Stimulated activated effector memory CD8-positive, alpha-beta T cell treated with anti-CD3 and anti-CD28 coated beads, Interleukin-12 subunit alpha, Interleukin-12 subunit beta, amount 100 ng/mL, for 72 hours (primary cell): ENCODE measurements around the gene TMEM132A.

ENCODE experiments used
- ATAC-seq: fragments of 150-1000 bp; cut with Tn5 transposase; 2 replicates; pipeline ENCODE4 v1.10.0; 2021
- DNase-seq, 2 donors: peaks; one replicate each; pipeline ENCODE4 v3.0.0; 2021 to 2022; ENCODE audit warnings: low spot score in 2 of 2
- H3K27ac Mint-ChIP-seq: one replicate; pipeline ENCODE4 v1.8.0; 2022; ENCODE audit warnings: mild to moderate bottlenecking, mixed read lengths
- H3K36me3 Mint-ChIP-seq: one replicate; pipeline ENCODE4 v1.8.0; 2022; ENCODE audit warnings: mild to moderate bottlenecking, mixed read lengths
- H3K4me1 Mint-ChIP-seq: one replicate; pipeline ENCODE4 v1.8.0; 2022; ENCODE audit warnings: mixed read lengths
- H3K4me3 Mint-ChIP-seq: one replicate; pipeline ENCODE4 v1.8.0; 2022; ENCODE audit warnings: mild to moderate bottlenecking, mixed read lengths
- H3K9me3 Mint-ChIP-seq: one replicate; pipeline ENCODE4 v1.8.0; 2022; ENCODE audit warnings: mixed read lengths

Gene TMEM132A

DNA sequence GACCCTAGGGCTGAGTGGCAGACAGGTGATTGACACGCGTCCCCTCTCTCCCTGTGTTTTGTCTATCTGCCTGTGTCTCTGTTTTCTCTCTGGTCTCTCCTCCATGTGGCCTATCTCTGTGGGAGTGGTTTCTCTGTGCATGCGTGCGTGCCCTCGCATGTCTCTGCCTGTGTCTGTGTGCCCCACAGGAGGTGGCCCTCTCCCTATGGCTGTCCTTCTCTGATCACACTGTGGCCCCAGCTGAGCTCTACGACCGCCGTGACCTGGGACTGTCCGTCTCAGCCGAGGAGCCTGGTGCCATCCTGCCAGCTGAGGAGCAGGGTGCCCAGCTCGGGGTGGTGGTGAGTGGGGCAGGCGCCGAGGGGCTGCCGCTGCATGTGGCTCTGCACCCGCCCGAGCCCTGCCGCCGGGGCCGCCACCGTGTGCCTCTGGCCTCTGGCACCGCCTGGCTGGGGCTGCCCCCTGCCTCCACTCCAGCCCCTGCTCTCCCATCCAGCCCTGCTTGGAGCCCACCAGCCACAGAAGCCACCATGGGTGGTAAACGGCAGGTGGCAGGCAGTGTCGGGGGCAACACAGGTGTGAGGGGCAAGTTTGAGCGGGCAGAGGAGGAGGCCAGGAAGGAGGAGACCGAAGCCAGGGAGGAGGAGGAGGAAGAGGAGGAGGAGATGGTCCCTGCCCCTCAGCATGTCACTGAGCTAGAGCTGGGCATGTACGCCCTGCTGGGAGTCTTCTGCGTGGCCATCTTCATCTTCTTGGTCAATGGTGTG lies 11.6 kb downstream of the TMEM132A start:
- Mint-ChIP-seq H3K36me3 (no peaks in the 10 kb centered on the region), H3K9me3 (no peaks in the 10 kb centered on the region), H3K4me1 (no peaks in the 10 kb centered on the region), H3K4me3 (no peak overlapping the region), H3K27ac (no peak overlapping the region)
- no peak for DNase-seq
- peak; percentile 4 for ATAC-seq

- no peak overlapping the region for H3K4me3 Mint-ChIP-seq
- H3K36me3 Mint-ChIP-seq = no peaks in the 10 kb centered on the region
- H3K4me1 Mint-ChIP-seq = no peaks in the 10 kb centered on the region
- H3K9me3 Mint-ChIP-seq = no peaks in the 10 kb centered on the region
- DNase-seq (no peak), ATAC-seq (no peak)
- no peak overlapping the region for H3K27ac Mint-ChIP-seq
These were observed 12.3 kb downstream of the TMEM132A start for GRCh38 chr11:60936467-60937143.

DNA sequence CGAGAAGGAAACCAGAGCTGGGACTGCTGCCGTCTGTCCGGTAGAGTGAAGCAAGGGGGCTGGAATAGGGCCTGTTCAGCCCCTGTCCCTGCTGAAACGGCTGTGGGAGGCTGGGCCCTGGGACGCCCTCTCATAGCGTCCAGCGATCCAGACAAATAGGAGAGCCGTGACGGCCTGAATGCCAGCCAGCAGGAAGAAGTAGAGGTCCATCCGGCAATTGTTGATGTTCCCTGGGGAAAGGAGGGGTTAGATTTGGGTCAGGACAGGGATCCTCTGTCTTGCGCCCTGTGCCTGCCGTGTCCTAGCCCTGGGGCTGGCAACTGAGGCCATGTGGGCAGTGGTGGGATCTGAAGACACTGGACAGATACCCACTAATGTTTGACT lies 12.9 kb downstream of the TMEM132A start:
- DNase-seq (no peak), ATAC-seq (no peak)
- Mint-ChIP-seq H3K4me1 (no peaks in the 10 kb centered on the region), H3K9me3 (no peaks in the 10 kb centered on the region), H3K4me3 (no peak overlapping the region), H3K27ac (no peak overlapping the region), H3K36me3 (no peaks in the 10 kb centered on the region)

- Mint-ChIP-seq H3K9me3 (no peaks in the 10 kb centered on the region), H3K4me3 (no peak overlapping the region), H3K27ac (no peak overlapping the region), H3K4me1 (no peaks in the 10 kb centered on the region), H3K36me3 (no peaks in the 10 kb centered on the region)
- DNase-seq = no peak
- no peak for ATAC-seq
These were observed 13.6 kb downstream of the TMEM132A start for GRCh38 chr11:60937811-60938210.

GRCh38 chr11:60938500-60938899 lies 14.2 kb downstream of the TMEM132A start:
- H3K9me3 Mint-ChIP-seq = no peaks in the 10 kb centered on the region
- H3K27ac Mint-ChIP-seq = no peak overlapping the region
- ATAC-seq = no peak
- DNase-seq = no peak
- H3K36me3 Mint-ChIP-seq = no peaks in the 10 kb centered on the region
- H3K4me1 Mint-ChIP-seq = no peaks in the 10 kb centered on the region
- no peak overlapping the region for H3K4me3 Mint-ChIP-seq

GRCh38 chr11:60939301-60939700 lies 15.0 kb downstream of the TMEM132A start:
- Mint-ChIP-seq H3K4me1 (peaks cover 2% of the 10 kb centered on the region), H3K27ac (no peak overlapping the region), H3K9me3 (no peaks in the 10 kb centered on the region), H3K36me3 (no peaks in the 10 kb centered on the region), H3K4me3 (no peak overlapping the region)
- DNase-seq = no peak
- ATAC-seq = no peak

DNA sequence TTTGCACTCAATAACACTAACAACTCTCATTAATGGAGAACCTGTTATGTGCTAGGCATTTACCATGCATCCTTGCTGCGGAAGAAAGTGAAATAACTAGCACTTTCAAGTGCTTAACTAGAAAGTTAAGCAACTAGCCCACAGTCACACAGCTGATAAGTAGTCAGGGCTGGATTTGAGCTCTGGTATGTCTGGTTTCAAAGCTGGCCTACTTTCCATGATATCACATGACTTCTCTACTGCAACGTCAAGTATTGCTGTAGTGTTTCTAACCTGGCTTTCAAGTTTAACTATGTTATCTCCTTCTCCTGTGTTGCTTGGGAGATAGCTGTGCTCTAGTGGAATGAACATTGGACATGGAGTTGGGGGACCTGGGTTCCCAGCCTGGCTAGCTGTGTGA lies 15.6 kb downstream of the TMEM132A start:
- DNase-seq (no peak), ATAC-seq (no peak)
- Mint-ChIP-seq H3K27ac (no peak overlapping the region), H3K4me3 (no peak overlapping the region), H3K9me3 (no peaks in the 10 kb centered on the region), H3K36me3 (no peaks in the 10 kb centered on the region), H3K4me1 (peaks cover 7% of the 10 kb centered on the region)

- Mint-ChIP-seq H3K4me1 (peaks cover 11% of the 10 kb centered on the region), H3K9me3 (no peaks in the 10 kb centered on the region), H3K27ac (peak overlapping the region; percentile 37), H3K4me3 (no peak overlapping the region), H3K36me3 (peaks cover 10% of the 10 kb centered on the region)
- DNase-seq = no peak
- ATAC-seq = no peak
These were observed 17.3 kb downstream of the TMEM132A start for GRCh38 chr11:60941371-60942119.

DNA sequence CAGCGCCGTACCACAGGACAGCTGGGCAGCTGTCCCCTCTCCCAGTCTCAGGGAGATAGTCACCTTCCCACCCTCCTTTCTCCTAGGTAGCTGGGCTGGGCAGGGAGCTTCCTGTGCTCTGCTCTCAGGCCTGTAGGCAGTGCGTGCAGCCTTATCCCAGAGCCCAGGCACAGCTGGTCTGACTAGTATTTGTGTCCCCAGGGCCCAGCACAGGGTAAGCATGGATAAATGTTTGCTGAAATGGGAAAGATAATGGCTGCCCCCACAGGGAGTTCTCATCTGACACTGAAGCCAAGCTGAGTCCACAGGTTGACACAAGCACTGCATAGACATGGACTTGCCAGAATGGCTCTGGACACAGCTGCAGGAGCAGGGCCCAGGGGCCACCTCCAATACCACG lies 18.0 kb downstream of the TMEM132A start:
- no peak overlapping the region for H3K4me3 Mint-ChIP-seq
- H3K36me3 Mint-ChIP-seq = peaks cover 10% of the 10 kb centered on the region
- peaks cover 11% of the 10 kb centered on the region for H3K4me1 Mint-ChIP-seq
- ATAC-seq (no peak), DNase-seq (no peak)
- no peak overlapping the region for H3K27ac Mint-ChIP-seq
- no peaks in the 10 kb centered on the region for H3K9me3 Mint-ChIP-seq

- no peak for DNase-seq
- H3K4me3 Mint-ChIP-seq = no peak overlapping the region
- H3K4me1 Mint-ChIP-seq = peaks cover 11% of the 10 kb centered on the region
- H3K9me3 Mint-ChIP-seq = no peaks in the 10 kb centered on the region
- H3K36me3 Mint-ChIP-seq = peaks cover 10% of the 10 kb centered on the region
- ATAC-seq = no peak
- no peak overlapping the region for H3K27ac Mint-ChIP-seq
These were observed 18.8 kb downstream of the TMEM132A start for GRCh38 chr11:60942970-60943565.

DNA sequence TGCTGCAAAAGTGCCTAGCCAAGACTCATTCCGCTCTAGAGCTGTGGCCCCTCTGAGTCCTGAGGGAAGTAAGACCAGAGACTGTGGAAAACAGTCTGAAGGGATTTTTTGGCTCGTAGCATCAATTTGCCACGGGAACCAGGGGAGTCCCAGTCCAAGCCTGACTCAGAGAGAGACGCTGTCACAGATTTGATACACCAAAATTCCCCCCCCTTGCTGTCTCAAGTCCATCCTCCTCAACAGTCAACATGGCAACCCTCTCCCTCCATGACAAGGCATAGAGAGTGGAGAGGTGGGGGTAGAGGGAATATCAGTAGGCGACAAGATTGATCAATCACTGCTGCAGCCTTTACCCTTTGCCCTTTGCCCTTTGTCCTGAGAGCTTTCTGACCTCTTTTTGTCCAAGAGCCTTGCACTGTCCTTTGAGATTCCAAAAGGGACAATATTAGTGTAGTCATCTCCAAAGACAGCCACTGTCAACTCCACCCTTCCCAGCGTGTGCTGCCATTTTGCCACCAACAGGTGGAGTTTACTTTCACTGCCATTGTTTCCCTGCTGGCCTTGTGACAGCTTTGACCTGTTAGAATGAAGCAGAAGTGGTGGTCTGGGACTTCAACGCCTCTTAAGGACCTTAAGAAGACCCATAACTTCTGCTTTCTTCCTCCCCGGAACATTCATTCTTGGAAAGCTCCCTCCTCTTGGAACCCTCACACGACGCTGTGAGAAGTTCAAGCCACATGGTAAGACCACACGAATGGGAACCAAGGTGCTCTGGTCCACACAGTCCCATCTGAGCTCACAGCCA lies 20.4 kb downstream of the TMEM132A start:
- Mint-ChIP-seq H3K9me3 (no peaks in the 10 kb centered on the region), H3K27ac (peak overlapping the region; percentile 2), H3K36me3 (peaks cover 10% of the 10 kb centered on the region), H3K4me1 (peaks cover 22% of the 10 kb centered on the region), H3K4me3 (no peak overlapping the region)
- DNase-seq = no peak
- ATAC-seq = peak; percentile 47

- H3K9me3 Mint-ChIP-seq = no peaks in the 10 kb centered on the region
- H3K4me1 Mint-ChIP-seq = peaks cover 22% of the 10 kb centered on the region
- H3K36me3 Mint-ChIP-seq = peaks cover 10% of the 10 kb centered on the region
These were observed 21.0 kb downstream of the TMEM132A start for GRCh38 chr11:60945295-60945667.

DNA sequence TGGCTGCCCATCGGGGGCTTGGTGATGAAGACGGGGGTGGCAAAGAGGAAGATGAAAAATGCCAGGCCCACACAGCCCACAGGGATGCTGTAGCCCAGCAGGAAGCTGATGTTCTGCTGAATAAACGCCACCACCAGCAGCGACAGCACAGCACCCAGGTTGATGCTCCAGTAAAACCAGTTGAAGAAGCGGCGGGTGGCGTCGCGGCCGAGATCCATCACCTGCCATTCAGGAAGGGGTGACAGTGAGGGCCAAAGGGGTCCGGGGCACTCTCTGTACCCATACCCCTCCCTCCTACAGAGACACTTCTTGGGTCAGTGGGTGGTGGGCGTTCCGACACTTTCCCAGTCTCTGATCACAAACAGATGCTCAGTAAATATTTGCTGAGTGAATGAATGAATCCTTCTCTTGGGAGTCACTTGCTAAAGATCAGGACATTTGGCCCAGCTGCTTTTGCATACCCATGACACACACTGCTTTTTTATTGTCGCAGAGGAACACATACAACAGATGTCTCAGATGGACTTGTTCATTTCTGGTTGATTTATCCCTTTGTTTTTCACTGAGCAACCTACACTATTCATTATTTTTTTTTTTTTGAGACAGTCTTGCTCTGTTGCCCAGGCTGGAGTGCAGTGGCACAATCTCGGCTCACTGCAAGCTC lies 22.5 kb downstream of the TMEM132A start:
- Mint-ChIP-seq H3K36me3 (peaks cover 10% of the 10 kb centered on the region), H3K4me3 (no peak overlapping the region), H3K9me3 (no peaks in the 10 kb centered on the region), H3K27ac (no peak overlapping the region), H3K4me1 (peaks cover 24% of the 10 kb centered on the region)
- DNase-seq (no peak), ATAC-seq (no peak)

More at GRCh38 chr11:60945295-60945667, 21.0 kb downstream of the TMEM132A start:
- Mint-ChIP-seq H3K27ac (no peak overlapping the region), H3K4me3 (no peak overlapping the region)
- DNase-seq = no peak
- no peak for ATAC-seq

GRCh38 chr11:60947700-60948099 lies 23.4 kb downstream of the TMEM132A start:
- Mint-ChIP-seq H3K4me1 (peaks cover 34% of the 10 kb centered on the region), H3K36me3 (peaks cover 10% of the 10 kb centered on the region), H3K27ac (no peak overlapping the region), H3K9me3 (no peaks in the 10 kb centered on the region), H3K4me3 (no peak overlapping the region)
- no peak for ATAC-seq
- DNase-seq = no peak
